VCaP (cell line): ENCODE data around the gene SAP30L.
A peak's percentile ranks its signal among the peaks of the same experiment; 100 is the strongest.

Source experiments
- H3K27ac ChIP-seq: fragments of 450-650 bp; 2 replicates; pipeline ENCODE4 v1.5.1; 2017
- CTCF ChIP-seq: fragments of 450-650 bp; conservative IDR thresholded peaks from 2 replicates; pipeline ENCODE4 v1.5.1; 2017; ENCODE audit warnings: mild to moderate bottlenecking, moderate library complexity

The SAP30L gene

DNA sequence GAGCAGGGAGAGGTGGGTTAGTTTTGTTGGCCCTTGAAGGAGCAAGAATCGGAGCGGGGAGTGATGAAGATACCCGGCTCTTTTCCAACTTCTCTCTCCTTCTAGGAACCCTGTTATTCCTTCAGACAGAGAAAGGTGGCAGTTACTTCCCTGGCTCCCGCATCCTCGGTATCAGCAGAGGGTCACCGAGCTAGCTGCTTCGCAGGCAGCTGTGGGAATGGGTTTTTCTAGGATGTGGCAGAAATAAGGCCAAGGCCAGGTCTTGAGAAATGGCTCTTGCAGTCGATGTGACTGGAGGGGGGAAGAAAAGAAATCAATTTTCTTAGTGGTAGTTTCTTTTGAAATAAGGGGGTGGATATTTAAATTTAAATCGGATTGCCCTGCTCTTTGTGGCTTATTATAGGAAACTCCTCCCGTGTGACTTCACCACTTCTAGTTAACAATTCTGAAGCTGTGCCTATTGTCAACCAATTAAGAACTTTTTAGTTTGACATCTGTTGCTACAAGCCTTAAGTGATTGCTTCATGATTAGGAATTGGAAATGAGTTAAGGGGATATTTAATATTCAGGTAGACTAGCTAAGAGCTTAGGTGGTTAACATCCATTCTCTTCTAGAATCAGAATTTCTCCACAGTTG, 1.4 kb downstream of the SAP30L start:
- peak overlapping the region; percentile 75 for H3K27ac ChIP-seq
- no peak for TF ChIP-seq CTCF

GRCh38 chr5:154449786-154450185, 4.0 kb downstream of the SAP30L start:
- H3K27ac ChIP-seq: no peak overlapping the region
- no peak for TF ChIP-seq CTCF

DNA sequence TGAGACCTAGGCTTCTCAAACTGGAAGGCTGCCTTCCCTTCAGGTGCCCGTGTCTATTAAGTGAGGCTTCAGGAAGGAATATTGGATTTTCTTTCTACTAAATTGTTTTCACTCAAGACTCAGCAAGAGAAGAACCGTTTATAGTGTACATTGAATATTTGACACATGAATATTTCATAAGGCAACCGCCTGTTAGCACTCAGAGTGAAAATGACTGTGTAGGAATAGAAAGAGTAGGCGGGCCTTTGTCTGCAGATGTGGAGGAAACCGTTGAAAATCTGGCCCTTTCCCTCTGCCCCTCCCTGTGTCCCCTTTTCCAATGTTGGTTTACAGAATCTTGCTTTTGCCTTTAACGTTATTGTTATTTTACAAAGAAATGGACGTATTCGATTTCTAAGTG, 6.2 kb downstream of the SAP30L start:
- no peak for TF ChIP-seq CTCF
- no peak overlapping the region for H3K27ac ChIP-seq

DNA sequence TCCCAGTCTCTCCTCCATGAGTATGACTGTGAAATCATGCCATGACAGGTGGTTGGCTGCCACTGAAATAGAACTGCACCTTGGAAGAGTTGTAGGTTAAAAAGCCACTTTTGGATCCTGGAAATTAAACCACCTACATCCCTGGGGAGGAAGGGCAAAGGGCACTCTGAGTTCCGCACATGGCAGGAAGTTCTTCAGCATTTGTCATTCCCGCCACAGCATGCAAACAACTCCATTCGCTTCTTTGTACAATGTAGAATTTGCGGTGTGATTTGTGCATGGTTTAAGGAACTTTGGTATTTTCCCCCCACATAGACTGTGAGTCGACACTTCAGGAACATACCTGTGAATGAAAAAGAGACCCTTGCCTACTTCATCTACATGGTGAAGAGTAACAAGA, 9.8 kb downstream of the SAP30L start:
- H3K27ac ChIP-seq: no peak overlapping the region
- no peak for TF ChIP-seq CTCF

DNA sequence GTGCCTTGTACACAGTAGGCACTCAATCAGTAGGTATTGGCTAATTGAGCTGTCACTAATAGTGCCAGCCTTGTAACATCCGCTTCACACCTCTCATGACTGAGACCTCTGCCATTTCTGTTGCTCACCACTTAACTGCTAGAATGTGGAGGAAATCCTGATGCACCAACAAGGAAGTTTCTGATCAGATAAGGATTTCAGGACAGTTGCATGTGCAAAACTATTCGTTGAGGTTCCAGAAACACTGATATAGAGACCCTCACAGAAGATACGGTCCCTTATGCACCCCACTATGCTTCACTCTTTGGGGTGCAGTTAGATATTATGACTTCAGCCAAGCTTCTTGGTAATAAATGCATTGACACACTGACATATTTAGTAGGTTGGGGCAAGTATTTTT, 10.7 kb downstream of the SAP30L start:
- no peak for TF ChIP-seq CTCF
- H3K27ac ChIP-seq: no peak overlapping the region

GRCh38 chr5:154459015-154459414, 13.2 kb downstream of the SAP30L start:
- no peak for TF ChIP-seq CTCF
- no peak overlapping the region for H3K27ac ChIP-seq

DNA sequence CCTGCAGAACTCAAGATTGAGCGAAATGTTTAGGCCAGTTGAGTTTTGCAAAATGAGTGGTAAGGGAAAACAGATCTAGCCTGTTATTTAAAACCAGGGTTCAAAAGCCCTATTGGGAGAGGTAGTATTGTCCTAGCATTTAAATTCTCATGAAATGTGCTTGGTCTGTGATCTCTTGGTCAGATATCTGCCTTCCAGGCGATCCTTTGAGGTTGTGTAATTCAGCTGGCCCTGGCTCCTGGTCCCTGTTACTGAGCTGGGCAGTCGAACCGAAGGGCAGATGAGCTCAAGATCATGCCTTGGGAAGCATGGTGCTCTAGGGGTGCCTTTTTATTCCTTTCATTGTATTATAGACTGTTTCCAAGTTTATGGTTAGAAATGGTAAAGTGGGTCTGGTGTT, 14.4 kb downstream of the SAP30L start:
- H3K27ac ChIP-seq: no peak overlapping the region
- no peak for TF ChIP-seq CTCF

DNA sequence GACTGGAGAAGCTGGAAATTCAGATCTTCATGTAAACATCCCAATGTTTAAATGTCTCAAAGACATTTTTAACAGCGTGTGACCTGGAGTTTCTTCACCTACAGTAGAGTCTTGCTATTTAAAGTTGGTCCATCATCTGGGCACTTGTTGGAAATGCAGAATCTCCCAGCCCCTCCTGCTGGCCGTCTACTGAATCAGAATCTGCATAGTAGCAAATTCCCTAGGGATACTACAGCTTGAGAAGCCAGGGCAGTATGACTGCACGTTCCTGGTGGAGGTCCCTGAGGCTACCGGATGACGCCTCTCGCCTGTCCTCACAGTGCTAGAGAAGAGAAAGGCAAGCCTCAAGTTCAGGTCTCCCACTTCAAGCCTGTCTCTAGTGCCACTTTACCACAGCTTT, 15.7 kb downstream of the SAP30L start:
- no peak overlapping the region for H3K27ac ChIP-seq
- peak; percentile 32; the same call in 1 of the 2 replicates for TF ChIP-seq CTCF
